Fibroblast of peridontal ligament (primary cell): ENCODE measurements around the gene SLC66A3.
"Not testable (repeated sequence)": the region's sequence is repeated elsewhere in the genome, so short reads cannot be mapped to it uniquely, and the experiment has no call there.

Experiments
- DNase-seq: peaks from one replicate; pipeline ENCODE4 v3.0.0-alpha.2; 2010; ENCODE audit errors: extremely low read depth

Gene SLC66A3

GRCh38 chr2:11163439-11164317 lies 8.4 kb downstream of the SLC66A3 start:
- DNase-seq: no peak

GRCh38 chr2:11165046-11165445 lies 9.8 kb downstream of the SLC66A3 start:
- DNase-seq: not testable (repeated sequence)

- DNase-seq: no peak
Observed at GRCh38 chr2:11166476-11166875, 11.2 kb downstream of the SLC66A3 start.

GRCh38 chr2:11168488-11168887 lies 13.2 kb downstream of the SLC66A3 start:
- no peak for DNase-seq

DNA sequence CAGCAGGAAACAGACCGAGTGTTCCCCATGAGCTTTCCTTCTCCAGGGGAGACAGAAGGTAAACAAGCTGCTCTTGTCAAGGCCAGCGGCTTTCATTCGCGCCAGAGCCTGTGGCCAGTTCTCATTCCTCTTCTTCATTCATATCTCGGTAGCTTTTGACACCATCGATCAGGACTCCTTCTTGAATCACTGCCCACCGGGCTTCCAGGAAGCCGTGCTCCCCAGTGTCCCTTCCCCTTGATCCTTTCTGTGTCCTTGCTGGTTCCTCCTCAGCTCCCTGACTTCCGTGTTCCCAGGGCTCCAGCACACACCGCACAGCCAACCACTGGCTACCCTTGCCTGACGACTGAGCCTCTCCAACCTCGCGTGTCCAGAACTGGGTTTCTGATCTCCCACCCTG lies 14.1 kb downstream of the SLC66A3 start:
- DNase-seq: no peak

- DNase-seq: no peak
Observed at GRCh38 chr2:11174222-11174621, 19.0 kb downstream of the SLC66A3 start.

DNA sequence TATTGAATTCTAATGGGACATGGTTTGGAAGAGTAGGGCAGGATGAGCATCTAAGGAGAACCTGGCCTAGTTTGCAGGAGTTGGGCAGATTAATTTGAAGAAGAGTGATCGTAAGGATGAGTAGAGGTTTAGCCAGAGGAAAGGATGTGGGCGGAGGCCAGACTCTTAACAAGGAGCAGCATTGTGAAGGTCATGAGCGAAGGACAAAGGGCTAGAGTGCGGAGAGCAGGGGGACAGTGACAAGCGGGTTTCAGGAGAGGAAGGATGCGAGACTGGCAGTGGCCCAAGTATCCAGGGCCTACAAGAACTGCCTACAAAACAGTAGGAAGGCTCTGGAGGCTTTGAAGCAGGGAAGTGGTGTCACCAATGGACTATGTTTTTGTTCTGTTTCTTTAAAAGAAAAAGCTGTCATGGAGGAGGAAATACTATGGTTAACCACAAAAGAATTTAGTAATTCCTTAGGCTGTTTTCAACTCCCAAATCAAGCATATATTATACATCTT lies 20.1 kb downstream of the SLC66A3 start:
- peak; percentile 56 for DNase-seq

DNA sequence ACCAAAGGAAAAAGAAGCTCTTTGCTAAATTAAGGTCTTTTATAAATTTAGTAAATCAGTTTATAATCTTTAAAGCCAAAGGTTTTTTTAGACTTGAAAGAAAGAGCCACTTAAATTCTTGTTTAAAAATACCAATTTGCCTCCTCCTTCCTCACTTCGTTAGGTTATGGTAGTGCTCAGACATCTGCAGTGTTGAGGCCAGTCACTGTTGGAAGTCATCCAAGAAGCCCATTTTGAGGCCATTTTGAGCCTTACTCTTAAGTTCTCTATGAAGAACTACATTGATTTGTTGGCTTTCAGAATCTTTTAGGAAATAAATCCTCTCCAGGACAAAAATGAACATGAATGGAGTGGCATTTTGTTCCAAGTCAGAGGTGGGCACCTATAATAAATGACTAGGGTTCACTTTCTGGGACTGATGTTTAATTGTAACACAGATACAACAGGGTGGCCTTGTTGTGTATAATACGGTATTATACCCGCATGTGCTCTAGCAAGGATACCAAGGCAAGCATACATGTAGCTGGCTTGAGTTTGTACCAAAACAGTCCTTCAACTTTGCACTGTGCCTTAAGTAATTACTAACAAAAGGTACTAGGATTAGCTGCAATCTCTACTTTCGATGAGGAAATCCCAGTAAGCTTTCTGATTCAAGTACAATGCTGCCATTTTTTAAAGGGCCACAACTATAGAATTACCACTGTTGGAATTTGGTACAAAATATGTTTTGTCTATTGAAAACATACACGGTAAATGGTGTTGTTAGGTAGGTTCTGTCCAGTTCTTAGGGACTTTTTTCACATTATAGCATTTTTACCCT lies 22.8 kb downstream of the SLC66A3 start:
- DNase-seq: peak; percentile 21

DNA sequence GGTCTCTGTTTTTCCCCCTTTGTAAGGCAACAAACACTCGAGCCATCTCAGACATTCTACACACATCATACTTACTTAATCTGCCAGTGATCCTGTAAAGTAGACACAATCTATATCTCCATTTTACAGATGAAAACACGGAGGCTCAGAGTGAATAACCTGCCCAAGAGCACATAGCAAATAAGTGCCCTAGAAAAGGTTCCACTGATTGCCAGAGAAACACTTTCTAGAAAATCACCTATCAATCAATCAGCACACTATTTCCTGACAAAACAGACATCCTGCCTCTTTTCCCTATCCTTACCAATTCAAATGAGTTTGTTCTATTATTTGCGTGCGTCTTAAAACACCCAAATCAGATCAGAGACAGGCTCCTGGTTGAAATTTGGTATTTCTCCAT lies 23.9 kb downstream of the SLC66A3 start:
- no peak for DNase-seq

GRCh38 chr2:11179899-11180298 lies 24.6 kb downstream of the SLC66A3 start:
- DNase-seq: no peak

GRCh38 chr2:11180653-11181052 lies 25.4 kb downstream of the SLC66A3 start:
- no peak for DNase-seq

- no peak for DNase-seq
Observed at GRCh38 chr2:11182951-11183350, 27.7 kb downstream of the SLC66A3 start.

GRCh38 chr2:11186145-11186544 lies 30.9 kb downstream of the SLC66A3 start:
- no peak for DNase-seq

GRCh38 chr2:11187083-11187619 lies 31.9 kb downstream of the SLC66A3 start:
- DNase-seq: peak; percentile 62

DNA sequence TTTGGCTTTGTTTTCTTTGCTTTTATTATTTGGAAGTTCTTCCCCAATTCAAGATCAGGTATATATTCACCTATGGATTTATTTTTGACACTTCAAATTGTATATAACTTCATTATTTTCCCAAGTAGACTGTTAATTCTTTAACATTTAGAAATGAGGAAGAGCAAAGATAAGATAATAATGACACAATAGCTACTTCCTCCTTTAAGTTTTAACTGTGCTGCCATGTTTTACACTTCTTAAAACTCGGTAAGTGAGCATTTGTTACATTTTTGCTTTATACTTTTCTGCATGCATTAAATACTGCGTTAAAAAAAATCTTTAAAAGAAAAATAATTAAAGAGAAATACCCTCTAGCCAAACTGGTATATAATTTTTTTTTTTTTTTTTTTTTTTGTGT lies 32.5 kb downstream of the SLC66A3 start:
- no peak for DNase-seq

GRCh38 chr2:11196246-11196645 lies 41.0 kb downstream of the SLC66A3 start:
- no peak for DNase-seq

GRCh38 chr2:11200651-11201050 lies 45.4 kb downstream of the SLC66A3 start:
- no peak for DNase-seq

- DNase-seq: no peak
Observed at GRCh38 chr2:11201969-11202368, 46.7 kb downstream of the SLC66A3 start.

- DNase-seq: peak; percentile 46
Observed at GRCh38 chr2:11203480-11203879, 48.2 kb downstream of the SLC66A3 start.

- DNase-seq: no peak
Observed at GRCh38 chr2:11208083-11208482, 52.8 kb downstream of the SLC66A3 start.

DNA sequence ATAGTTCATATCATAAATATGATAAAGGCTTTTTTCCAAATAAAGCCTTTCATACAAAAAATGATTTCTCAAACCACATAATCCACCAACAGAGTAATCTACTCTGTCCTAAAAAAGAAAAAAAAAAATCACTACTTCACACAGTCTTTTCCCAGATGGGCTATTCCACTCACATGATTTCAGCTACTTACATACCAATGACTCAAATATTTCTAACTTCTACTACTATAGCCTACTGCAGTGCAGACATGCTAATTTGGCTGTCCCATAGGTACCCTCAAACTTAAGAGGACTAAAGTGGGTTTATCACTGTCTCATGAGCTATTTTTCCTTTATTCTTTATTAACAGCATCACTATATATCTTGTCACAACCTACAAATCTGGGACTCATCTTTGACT lies 57.4 kb downstream of the SLC66A3 start:
- DNase-seq: peak; percentile 12

- DNase-seq: peak; percentile 69
Observed at GRCh38 chr2:11213090-11213638, 57.9 kb downstream of the SLC66A3 start.
